Measurements from ENCODE around the gene FOXQ1. TPM values are rescaled to one million over a fixed set of nuclear protein-coding genes. Genes with fewer than 3 reads are reported as not detected.

FOXQ1 gene
- total and polyA plus RNA-seq, 2 donors (not counting 3 experiments of a cell fraction or from before 2014, with no cell fraction given) = not detected

GRCh38 chr6:1362643-1363042 is 50.7 kb downstream of the FOXQ1 start:
- Histone ChIP-seq H3K4me1 (ENCODE audit: control insufficient read depth, extremely low read depth, insufficient read depth, low read length) (no peaks in the 10 kb centered on the region), H3K4me3 (replicated peaks in 1 of 3; ENCODE audit: insufficient read depth in 1 of 3, low read depth in 1 of 3, low read length in 3 of 3) (no peak overlapping the region), H3K36me3 (ENCODE audit: control insufficient read depth in 2 of 2, extremely low read depth in 1 of 2, insufficient read depth in 2 of 2, low read length in 2 of 2) (no peaks in the 10 kb centered on the region), H3K4me2 (ENCODE audit: insufficient read depth, low read length) (no peak overlapping the region), H3K27me3 (ENCODE audit: control insufficient read depth in 2 of 2, insufficient read depth in 2 of 2, low read length in 2 of 2) (no peaks in the 10 kb centered on the region), H2AFZ (ENCODE audit: low read depth, low read length) (no peak overlapping the region), H4K20me1 (replicated peaks; ENCODE audit: control insufficient read depth, extremely low read depth, insufficient read depth, low read length) (no peaks in the 10 kb centered on the region), H3K9me1 (replicated peaks; ENCODE audit: control insufficient read depth, extremely low read depth, insufficient read depth, low read length) (no peaks in the 10 kb centered on the region), H3K79me2 (ENCODE audit: control insufficient read depth, insufficient read depth, low read length) (no peaks in the 10 kb centered on the region), H3K9ac (replicated peaks; ENCODE audit: extremely low read depth, insufficient read depth, low read length) (no peak overlapping the region), H3K27ac (ENCODE audit: insufficient read depth, low read depth, low read length) (no peak overlapping the region), H3K9me3 (replicated peaks; ENCODE audit: control insufficient read depth, insufficient read depth, low read length) (no peaks in the 10 kb centered on the region)
- no peak for FAIRE-seq
- dilution Hi-C loops (cut with MboI; ENCODE audit: extremely low pct_ligation_motif_present, low sequenced_read_pairs) (no loop called here), intact Hi-C loops (cut with micrococcal nuclease) (no loop called here)
- CTCF ChIA-PET = no interaction called here
- POLR2A ChIA-PET = no interaction called here
- DNase-seq (ENCODE audit: low read depth, low spot score) = no peak
- no peak for TF ChIP-seq EZH2 (IDR thresholded peaks at IDR 0.05; ENCODE audit: borderline replicate concordance, low read depth, low read length, severe bottlenecking)
- TF ChIP-seq, protein P1, sequence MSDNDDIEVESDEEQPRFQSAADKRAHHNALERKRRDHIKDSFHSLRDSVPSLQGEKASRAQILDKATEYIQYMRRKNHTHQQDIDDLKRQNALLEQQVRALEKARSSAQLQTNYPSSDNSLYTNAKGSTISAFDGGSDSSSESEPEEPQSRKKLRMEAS (IDR thresholded peaks at IDR 0.05; ENCODE audit: insufficient read depth, insufficient read length) = no peak
- no peak for TF ChIP-seq POLR2A (IDR thresholded peaks at IDR 0.05; ENCODE audit: low read depth, low read length)
- TF ChIP-seq CTCF (IDR thresholded peaks at IDR 0.05; ENCODE audit: extremely low read depth in 1 of 2, insufficient read depth in 1 of 2, low read depth in 1 of 2, low read length in 2 of 2) = no peak
- TF ChIP-seq POLR2AphosphoS5 (IDR thresholded peaks at IDR 0.05; ENCODE audit: insufficient read depth, low read depth, low read length) = no peak
- no peak for TF ChIP-seq JUN (IDR thresholded peaks at IDR 0.05; ENCODE audit: borderline replicate concordance, insufficient read depth, insufficient read length, low read depth)
- no peak for TF ChIP-seq GATA2 (IDR thresholded peaks at IDR 0.05; ENCODE audit: insufficient read depth, insufficient read length, low read depth, low read length)
- BruUV-seq (replicated peaks) = no TSS peak

Data from endothelial cell of umbilical vein (primary cell).